A673 (cell line): Measurements from ENCODE around the gene MAGI1.

Source experiments
- EZH2 ChIP-seq: fragments of 200-600 bp; sonication (generic); IDR thresholded peaks from 2 replicates; pipeline ENCODE4 v1.6.1; 2017; ENCODE audit warnings: borderline replicate concordance, low read depth, mild to moderate bottlenecking, mixed read lengths, antibody characterized with exemption, low read length; ENCODE audit not compliant: poor library complexity, severe bottlenecking
- TF ChIP-seq, protein P1 (sequence below): fragments of 300-800, 200-600 bp; sonication (generic); conservative IDR thresholded peaks from 2 replicates; pipeline ENCODE4 v1.5.1; 2017; ENCODE audit warnings: low read depth, mild to moderate bottlenecking, antibody characterized with exemption, low read length, moderate library complexity, mixed read lengths

DNA sequence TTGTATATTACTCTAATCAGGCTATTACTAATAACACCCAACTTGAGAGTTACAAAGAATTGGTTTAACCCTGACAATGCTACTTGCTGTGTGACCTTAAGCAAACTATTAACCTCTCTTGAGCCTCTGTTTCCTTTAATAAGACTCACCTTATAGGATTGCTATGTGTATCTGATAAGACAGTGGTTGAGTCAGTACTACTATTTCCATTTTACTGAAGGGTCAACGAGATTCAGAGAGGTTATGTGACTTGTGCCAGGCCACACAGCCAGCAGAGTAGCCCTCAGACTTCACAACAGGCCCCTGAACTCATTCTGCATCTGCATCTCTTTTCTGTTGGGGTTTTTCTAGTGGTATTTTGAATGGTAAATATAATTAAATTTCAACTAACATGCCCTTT lies 420.1 kb downstream of the MAGI1 start:
- TF ChIP-seq, protein P1, sequence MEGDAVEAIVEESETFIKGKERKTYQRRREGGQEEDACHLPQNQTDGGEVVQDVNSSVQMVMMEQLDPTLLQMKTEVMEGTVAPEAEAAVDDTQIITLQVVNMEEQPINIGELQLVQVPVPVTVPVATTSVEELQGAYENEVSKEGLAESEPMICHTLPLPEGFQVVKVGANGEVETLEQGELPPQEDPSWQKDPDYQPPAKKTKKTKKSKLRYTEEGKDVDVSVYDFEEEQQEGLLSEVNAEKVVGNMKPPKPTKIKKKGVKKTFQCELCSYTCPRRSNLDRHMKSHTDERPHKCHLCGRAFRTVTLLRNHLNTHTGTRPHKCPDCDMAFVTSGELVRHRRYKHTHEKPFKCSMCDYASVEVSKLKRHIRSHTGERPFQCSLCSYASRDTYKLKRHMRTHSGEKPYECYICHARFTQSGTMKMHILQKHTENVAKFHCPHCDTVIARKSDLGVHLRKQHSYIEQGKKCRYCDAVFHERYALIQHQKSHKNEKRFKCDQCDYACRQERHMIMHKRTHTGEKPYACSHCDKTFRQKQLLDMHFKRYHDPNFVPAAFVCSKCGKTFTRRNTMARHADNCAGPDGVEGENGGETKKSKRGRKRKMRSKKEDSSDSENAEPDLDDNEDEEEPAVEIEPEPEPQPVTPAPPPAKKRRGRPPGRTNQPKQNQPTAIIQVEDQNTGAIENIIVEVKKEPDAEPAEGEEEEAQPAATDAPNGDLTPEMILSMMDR = no peak
- no peak for TF ChIP-seq EZH2
